ENCODE results near the gene MAT1A.
"Not testable (repeated sequence)": the region's sequence is repeated elsewhere in the genome, so short reads cannot be mapped to it uniquely, and the experiment has no call there.

The MAT1A gene

GRCh38 chr10:80264081-80265056, 25.1 kb downstream of the MAT1A start:
- no peak for DNase-seq

GRCh38 chr10:80261316-80262030, 28.0 kb downstream of the MAT1A start:
- no peak for DNase-seq

- no peak for DNase-seq
These were observed 28.9 kb downstream of the MAT1A start for GRCh38 chr10:80260295-80261243.

GRCh38 chr10:80259405-80259871, 30.0 kb downstream of the MAT1A start:
- no peak for DNase-seq

- not testable (repeated sequence) for DNase-seq
These were observed 32.7 kb downstream of the MAT1A start for GRCh38 chr10:80256798-80257197.

GRCh38 chr10:80254726-80255125, 34.7 kb downstream of the MAT1A start:
- not testable (repeated sequence) for DNase-seq

- DNase-seq, result not testable (repeated sequence)
These were observed 35.5 kb downstream of the MAT1A start for GRCh38 chr10:80253963-80254271.

GRCh38 chr10:80253266-80253962, 36.0 kb downstream of the MAT1A start:
- DNase-seq, result no peak

GRCh38 chr10:80252296-80252887, 37.1 kb downstream of the MAT1A start:
- DNase-seq, result no peak

GRCh38 chr10:80251703-80252280, 37.7 kb downstream of the MAT1A start:
- not testable (repeated sequence) for DNase-seq

- not testable (repeated sequence) for DNase-seq
These were observed 39.1 kb downstream of the MAT1A start for GRCh38 chr10:80250399-80250798.

GRCh38 chr10:80249906-80250305, 39.6 kb downstream of the MAT1A start:
- not testable (repeated sequence) for DNase-seq

GRCh38 chr10:80247611-80248010, 41.8 kb downstream of the MAT1A start:
- not testable (repeated sequence) for DNase-seq

GRCh38 chr10:80244371-80244770, 45.1 kb downstream of the MAT1A start:
- DNase-seq, result not testable (repeated sequence)

- DNase-seq, result not testable (repeated sequence)
These were observed 47.1 kb downstream of the MAT1A start for GRCh38 chr10:80242341-80242740.

GRCh38 chr10:80236457-80236856, 53.0 kb downstream of the MAT1A start:
- DNase-seq, result not testable (repeated sequence)

GRCh38 chr10:80234331-80235235, 54.9 kb downstream of the MAT1A start:
- not testable (repeated sequence) for DNase-seq

- DNase-seq, result not testable (repeated sequence)
These were observed 55.6 kb downstream of the MAT1A start for GRCh38 chr10:80233871-80234270.

- DNase-seq, result not testable (repeated sequence)
These were observed 62.7 kb downstream of the MAT1A start for GRCh38 chr10:80226723-80227122.

- DNase-seq, result not testable (repeated sequence)
These were observed 66.4 kb downstream of the MAT1A start for GRCh38 chr10:80223031-80223419.
